HG02884 (cell line): Measurements from ENCODE around the gene PARP3.
"Not testable (repeated sequence)": the region's sequence is repeated elsewhere in the genome, so short reads cannot be mapped to it uniquely, and the experiment has no call there.

ENCODE experiments used
- ATAC-seq: cut with Tn5 transposase; IDR thresholded peaks from one replicate; pipeline ENCODE4 v1.9.1; 2021; ENCODE audit warnings: mild to moderate bottlenecking, moderate library complexity; ENCODE audit not compliant: unreplicated experiment

The PARP3 gene

DNA sequence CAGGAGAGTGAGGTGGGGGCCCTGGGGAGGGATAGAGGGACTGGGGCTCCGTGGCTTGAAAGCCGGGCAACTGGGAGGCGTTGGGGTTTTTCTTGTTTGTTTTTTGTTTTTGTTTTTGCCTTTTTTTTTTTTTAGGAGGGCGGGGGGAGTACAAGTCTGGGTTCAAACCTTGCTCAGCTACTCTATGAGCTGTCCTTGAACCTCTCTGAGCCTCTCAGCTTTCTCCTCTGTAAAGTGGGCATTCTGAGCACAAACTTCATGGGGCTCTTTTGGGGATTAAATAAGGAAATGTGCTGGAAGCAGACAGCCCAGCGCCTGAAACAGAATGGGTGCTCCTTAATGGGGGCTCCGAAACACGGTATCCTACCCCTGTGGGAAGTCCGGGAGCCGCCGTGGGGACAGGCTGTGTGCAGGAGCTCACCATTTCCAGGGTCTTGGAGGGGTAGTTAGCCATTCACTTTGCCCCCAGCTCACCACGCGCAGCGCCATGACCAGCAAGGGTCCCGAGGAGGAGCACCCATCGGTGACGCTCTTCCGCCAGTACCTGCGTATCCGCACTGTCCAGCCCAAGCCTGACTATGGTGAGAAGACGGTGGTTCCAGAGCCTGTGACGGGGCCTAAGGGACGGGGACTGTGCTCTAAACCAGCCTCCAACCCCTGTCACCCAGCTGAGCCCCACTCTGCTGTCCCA lies 41.6 kb downstream of the PARP3 start:
- no peak for ATAC-seq

DNA sequence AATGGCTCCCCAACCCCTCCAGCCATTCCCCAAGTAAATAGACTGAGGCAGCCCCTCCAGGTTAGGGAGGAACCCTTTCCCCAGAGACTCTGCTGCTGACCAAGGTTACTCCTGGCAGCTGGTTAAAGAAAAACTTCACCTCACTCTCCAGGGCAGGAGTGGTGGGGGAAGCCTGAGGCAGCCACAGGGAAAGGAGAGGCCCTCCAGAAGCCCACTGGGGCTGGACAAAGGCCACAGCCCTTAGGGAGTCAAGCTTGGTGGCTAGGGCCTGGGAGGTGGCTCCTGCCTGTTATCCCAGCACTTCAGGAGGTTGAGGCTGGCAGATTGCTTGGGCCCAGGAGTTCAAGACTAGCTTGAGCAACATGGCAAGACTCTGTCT lies 42.1 kb downstream of the PARP3 start:
- no peak for ATAC-seq

DNA sequence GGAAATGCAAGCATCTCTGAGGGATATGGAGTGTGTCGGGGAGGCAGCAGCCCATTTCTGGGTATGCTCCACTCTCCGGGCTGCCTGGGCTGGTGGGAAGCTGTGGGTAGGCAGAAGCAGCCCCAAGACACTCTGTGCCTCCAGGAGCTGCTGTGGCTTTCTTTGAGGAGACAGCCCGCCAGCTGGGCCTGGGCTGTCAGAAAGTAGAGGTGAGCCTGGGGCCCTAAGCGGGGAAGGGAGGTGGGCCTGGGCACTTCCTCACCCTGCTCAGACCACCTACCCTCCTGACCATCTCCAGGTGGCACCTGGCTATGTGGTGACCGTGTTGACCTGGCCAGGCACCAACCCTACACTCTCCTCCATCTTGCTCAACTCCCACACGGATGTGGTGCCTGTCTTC lies 42.9 kb downstream of the PARP3 start:
- ATAC-seq, result no peak

DNA sequence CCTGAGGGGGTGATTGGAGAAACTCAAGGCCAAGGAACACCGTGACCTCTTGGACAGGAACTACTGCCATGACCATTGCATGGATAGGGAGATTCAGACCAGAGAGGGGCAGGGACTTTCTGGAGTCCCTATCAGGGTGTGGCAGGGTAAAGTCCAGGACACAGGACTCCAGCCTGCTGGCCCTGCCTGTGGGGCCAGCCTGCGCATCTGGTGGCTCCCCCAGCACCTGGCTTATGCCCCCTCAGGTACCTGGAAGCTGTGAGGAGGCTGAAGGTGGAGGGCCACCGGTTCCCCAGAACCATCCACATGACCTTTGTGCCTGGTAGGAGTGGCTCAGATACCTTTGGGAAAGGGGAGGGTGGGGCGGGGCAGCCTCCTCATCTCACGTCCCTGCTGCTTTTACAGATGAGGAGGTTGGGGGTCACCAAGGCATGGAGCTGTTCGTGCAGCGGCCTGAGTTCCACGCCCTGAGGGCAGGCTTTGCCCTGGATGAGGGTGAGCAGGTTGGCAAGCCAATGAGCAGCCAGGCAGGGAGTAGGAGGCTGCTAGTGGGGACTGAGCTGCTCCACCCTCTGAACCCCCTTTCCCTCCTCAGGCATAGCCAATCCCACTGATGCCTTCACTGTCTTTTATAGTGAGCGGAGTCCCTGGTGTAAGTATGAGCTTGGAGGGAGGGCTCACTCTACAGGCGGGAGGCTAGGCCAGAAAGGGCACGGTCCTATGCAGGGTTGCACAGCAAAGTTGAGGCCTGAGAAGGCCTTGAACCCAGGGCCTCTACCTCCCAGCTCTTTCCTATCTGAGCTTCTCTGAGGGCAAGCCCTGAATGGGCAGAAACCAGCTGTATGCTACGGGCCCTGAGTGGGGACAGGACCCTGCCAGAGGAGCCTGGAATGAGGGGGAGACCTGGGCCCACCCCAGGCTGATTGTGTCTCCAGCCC lies 44.1 kb downstream of the PARP3 start:
- no peak for ATAC-seq

DNA sequence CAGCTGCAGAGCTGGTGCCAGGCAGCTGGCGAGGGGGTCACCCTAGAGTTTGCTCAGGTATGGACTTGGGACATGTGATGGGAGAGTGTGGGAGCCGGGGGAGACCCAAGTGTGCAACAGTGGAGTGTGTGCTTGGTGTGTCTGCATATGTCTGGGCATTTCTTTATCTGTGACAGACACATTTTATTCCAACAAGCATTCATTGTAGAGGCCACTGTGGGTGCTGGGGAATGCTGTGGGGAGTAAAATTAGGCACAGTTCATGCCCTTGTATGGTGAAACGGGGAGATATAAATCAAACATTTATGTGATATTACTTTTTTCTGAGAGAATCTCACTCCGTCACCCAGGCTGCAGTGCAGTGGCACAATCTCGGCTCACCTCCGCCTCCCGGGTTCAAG lies 45.4 kb downstream of the PARP3 start:
- ATAC-seq, result no peak

DNA sequence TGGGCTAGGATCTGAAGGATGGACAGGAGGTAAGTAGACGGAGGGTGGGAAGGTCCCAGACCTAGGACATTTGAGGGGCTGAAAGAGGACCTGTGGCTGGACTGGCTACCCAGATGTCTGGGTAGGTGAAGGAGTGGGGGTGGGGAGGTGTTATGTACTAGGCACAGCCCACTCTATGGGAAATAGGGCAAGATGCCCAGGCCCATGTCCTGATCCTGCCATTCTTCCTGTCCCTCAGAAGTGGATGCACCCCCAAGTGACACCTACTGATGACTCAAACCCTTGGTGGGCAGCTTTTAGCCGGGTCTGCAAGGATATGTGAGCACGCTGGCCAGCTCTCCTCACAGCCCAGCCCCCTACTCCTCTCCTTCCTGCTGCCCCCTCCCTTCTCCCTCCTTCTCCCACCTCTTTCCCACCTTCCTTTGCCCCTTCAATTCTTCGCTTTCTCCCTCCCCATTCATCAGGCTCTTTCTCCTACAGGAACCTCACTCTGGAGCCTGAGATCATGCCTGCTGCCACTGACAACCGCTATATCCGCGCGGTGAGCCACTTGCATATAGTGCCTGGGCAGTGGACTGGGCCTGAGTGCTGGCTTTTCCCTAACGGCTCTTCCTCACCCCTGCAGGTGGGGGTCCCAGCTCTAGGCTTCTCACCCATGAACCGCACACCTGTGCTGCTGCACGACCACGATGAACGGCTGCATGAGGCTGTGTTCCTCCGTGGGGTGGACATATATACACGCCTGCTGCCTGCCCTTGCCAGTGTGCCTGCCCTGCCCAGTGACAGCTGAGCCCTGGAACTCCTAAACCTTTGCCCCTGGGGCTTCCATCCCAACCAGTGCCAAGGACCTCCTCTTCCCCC lies 46.4 kb downstream of the PARP3 start:
- no peak for ATAC-seq

DNA sequence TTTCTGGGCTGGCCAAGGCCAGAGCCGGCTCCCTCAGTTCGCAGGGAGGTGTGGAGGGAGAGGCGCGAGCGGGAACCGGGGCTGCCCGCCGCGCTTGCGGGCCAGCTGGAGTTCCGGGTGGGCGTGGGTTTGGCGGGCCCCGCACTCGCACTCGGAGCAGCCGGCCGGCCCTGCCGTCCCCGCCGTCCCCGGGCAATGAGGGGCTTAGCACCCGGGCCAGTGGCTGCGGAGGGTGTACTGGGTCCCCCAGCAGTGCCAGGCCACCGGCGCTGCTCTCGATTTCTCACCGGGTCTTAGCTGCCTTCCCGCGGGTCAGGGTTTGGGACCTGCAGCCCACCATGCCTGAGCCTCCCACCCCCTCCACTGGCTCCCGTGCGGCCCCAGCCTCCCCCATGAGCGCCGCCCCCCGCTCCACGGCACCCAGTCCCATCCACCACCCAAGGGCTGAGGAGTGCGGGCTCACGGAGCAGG lies 48.4 kb downstream of the PARP3 start:
- ATAC-seq, result not testable (repeated sequence)

DNA sequence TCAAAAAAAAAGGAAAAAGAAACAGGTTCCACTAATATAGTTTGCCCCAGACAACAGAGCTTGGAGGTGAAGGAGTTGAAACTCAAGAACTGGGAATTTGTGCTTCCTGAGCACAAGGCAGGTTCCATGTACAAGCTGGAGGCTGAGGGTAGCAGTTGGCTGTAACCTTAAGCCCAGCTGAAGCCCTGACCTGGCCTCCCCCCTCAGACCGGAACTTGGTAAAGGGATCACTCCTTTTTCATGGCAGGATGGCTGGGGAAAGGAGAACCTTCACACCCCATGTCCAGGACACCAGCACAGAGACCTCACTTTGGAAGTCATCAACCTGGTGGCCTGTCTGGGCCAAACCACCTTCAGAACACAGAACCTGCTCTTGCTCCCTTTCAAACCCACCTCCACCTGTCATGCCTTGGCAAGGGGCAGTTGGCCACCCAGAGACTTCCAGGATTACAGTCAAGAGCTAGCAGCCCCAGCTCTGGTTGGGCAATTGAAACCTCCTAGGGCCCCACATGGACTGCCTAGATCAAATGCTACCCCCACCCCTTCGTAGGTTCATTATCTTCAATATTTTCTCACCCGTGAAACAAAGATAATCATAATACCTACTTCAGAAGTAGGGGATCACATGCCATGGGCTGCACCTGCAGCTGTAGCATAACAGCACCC lies 50.0 kb downstream of the PARP3 start:
- no peak for ATAC-seq

DNA sequence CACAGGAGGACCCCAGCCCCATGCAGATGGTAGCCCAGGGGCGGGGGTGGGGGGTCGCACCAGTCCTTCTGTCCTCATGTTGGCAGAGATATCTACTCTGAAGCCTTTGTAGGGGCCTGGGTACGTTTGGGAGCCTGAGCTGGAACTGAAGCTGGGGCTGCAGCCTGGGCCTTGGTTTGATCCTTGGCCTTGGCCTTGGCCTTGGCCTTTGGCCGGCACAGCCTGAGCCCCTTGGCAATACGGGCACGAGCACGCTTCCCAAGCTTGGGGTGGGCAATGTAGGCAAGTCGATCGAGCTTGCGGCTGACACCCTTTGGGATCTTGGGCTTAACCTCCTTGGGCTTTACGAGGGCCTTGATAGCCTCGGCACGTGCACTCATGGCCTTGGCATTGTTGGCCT lies 51.5 kb downstream of the PARP3 start:
- ATAC-seq, result not testable (repeated sequence)

DNA sequence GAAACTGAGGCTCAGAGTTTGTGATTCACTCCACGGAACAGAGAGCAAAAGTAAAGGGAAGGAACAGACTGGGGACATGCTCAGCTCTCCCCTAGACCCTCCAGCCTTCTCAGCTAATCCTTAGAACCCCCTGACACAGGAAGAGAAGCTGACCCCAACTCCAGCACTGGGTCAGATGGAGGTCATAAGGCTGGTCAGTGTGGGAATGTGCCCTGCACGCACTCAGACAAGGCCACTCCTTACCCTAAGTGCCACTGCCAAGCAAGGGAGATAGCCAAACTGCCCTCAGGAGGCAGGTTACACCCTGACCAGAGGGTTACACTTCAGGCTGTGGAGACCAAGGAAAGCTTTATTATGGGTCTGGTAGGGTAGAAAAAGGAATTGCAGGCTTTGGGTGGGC lies 52.4 kb downstream of the PARP3 start:
- ATAC-seq, result no peak

DNA sequence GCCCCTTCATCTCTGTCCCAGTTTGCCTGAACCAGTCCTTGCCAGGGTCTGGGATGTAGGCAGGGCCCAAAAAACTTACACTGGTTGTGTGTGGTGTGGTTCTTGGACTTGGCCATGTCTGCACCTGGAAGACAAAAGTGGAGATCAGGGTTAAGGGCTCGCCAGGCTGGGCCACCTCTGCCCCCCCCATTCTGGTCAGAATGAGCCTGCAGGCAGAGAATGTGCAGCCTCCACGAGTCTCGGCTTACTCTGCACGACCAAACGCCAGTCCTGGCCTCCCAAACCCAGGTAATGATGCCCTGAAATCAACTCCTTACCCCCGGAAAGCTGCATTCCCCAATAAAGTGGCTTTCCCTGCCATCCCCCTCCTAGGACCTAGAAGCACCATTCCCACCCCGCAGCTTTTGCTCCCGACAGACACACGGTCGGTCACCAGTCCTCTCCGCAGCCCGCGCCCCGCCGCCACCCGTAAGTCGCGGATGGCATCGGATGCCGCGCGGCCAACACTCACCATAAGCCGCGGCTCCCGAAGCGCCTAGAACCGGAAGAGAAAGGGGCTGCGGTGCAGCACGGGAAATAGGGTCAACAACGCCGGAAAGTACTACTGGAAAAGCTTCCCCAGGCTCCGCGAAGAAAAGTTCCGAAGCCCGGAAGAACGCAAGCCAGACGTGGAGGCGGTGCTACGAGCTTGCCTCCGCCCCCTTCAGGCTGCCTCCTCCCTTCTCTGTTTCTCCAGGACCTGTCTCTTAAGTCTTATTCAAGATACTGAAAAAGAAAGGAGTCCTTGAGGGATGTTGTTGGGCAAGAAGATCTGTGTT lies 53.4 kb downstream of the PARP3 start, which contains the start of gene RPL29:
RPL29 (minus strand) TSS at position 550 of the 818 bp plus-strand sequence; CDS start at position 116, 434 bp downstream.
- peak; percentile 72 for ATAC-seq

DNA sequence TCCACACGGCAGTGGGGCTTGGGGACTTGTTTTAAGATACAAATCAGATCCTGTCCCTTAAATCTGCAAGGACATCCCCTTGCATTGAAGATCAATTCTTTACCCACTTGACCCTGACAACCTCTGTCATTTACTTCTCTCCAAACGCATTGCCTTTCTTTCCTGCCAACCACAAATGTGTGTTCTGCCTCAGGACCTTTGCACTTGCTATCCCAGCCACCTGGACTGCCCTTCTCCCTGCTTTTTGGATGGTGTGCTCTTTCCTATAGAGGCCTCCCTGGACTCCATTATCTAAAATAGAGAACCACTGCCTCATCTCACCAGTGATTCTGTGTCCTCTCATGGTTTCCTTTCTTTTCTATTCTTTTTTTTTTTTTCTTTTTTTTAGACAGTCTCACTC lies 55.0 kb downstream of the PARP3 start:
- ATAC-seq, result no peak

DNA sequence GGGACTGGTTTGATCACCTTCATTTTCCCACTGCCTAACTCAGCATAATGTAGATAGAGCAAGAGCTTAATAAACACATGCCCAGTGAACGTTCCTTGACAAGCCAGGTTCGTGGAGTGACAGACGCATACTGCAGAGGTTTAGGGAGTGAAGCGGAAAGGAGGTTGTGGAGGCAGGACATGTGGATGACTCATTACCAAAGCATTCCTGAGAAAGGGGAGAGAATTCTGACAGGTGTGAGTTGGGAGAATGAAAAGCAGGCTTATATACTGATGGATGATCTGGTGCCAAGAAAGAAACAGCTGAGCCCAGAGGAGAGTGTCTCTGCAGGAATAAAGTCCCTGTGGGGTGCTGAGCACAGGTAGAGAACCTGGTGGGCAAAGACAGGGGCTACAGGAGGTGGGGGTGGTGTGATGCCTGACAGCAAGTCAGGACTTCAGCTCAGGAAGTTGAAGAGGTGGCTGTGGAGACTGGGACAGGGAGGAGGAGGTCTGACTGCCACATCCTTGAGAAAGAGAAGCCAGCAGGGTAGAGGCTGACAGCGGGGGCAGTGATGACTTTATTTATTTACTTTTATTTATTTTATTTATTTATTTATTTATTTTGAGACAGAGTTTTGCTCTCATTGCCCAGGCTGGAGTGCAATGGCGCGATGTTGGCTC lies 55.9 kb downstream of the PARP3 start:
- no peak for ATAC-seq
